ENCODE data around the gene RNFT1. TPM values are rescaled to one million over a fixed set of nuclear protein-coding genes. Genes with fewer than 3 reads are reported as not detected.
A peak's percentile ranks its signal among the peaks of the same experiment; 100 is the strongest.

Gene RNFT1
- total and polyA plus RNA-seq, 2 experiments from 2014 or later, result 33.9 to 35.2 TPM

- Histone ChIP-seq H3K4me2 (no peak overlapping the region), H3K27me3 (no peaks in the 10 kb centered on the region), H3K9me3 (ENCODE audit: low read depth) (no peaks in the 10 kb centered on the region), H3K36me3 (replicated peaks; ENCODE audit: insufficient read depth, low read depth) (no peaks in the 10 kb centered on the region), H3K9me2 (replicated peaks; ENCODE audit: insufficient read depth) (no peaks in the 10 kb centered on the region), H3K4me3 (no peak overlapping the region), H3K79me2 (peaks cover 2% of the 10 kb centered on the region), H3K27ac (no peak overlapping the region), H4K20me1 (ENCODE audit: insufficient read depth, poor library complexity, severe bottlenecking) (no peaks in the 10 kb centered on the region), H2AFZ (no peak overlapping the region), H3K4me1 (ENCODE audit: insufficient read depth) (no peaks in the 10 kb centered on the region)
- TF ChIP-seq EZH2 (IDR thresholded peaks at IDR 0.05; ENCODE audit: borderline replicate concordance) (no peak), CTCF (IDR thresholded peaks at IDR 0.05; ENCODE audit: poor library complexity) (no peak), EZH2phosphoT487 (IDR thresholded peaks at IDR 0.05; ENCODE audit: low read depth, severe bottlenecking, unreplicated experiment) (no peak)
- DNase-seq (ENCODE audit: low spot score), result no peak
Measured at GRCh38 chr17:59916446-59916845, 48.1 kb downstream of the RNFT1 start.

DNA sequence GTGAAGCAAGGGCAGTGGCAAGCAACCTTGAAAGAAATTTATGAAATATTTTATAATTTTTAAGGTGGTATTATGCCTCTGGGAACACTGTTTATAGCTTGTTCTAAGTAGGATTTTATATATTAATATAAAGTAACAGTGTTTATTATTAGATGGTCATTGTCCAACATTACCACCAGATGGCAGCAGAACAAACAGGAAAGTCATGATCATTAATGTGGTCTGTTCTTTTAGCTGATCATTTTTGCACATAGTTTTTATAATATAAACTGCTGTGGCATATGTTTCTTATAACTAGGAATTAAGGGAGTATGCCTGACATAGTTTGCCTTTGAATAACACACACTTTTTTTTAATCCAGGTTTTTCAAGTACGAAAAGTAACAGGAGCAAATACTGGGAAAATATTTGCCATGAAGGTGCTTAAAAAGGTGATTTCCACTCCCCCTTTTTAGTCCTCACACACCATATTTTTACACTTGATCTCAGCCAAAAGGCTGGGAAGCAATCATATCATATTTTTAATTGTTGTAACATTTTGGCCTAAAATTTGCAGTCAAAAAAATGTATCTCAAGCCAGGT lies 50.2 kb downstream of the RNFT1 start:
- H3K79me2 ChIP-seq, result peaks cover 11% of the 10 kb centered on the region
- TF ChIP-seq CTCF (IDR thresholded peaks at IDR 0.05; ENCODE audit: poor library complexity) (peak; percentile 76), EZH2phosphoT487 (IDR thresholded peaks at IDR 0.05; ENCODE audit: low read depth, severe bottlenecking, unreplicated experiment) (no peak), EZH2 (IDR thresholded peaks at IDR 0.05; ENCODE audit: borderline replicate concordance) (no peak)
- no peaks in the 10 kb centered on the region for H3K9me3 ChIP-seq (ENCODE audit: low read depth)
- DNase-seq (ENCODE audit: low spot score), result peak; percentile 61
- no peaks in the 10 kb centered on the region for H3K27me3 ChIP-seq
- H3K4me3 ChIP-seq, result no peak overlapping the region
- no peak overlapping the region for H2AFZ ChIP-seq
- H3K9me2 ChIP-seq (replicated peaks; ENCODE audit: insufficient read depth), result no peaks in the 10 kb centered on the region
- peaks cover 4% of the 10 kb centered on the region for H4K20me1 ChIP-seq (ENCODE audit: insufficient read depth, poor library complexity, severe bottlenecking)
- no peaks in the 10 kb centered on the region for H3K4me1 ChIP-seq (ENCODE audit: insufficient read depth)
- H3K36me3 ChIP-seq (replicated peaks; ENCODE audit: insufficient read depth, low read depth), result no peaks in the 10 kb centered on the region
- no peak overlapping the region for H3K4me2 ChIP-seq
- no peak overlapping the region for H3K27ac ChIP-seq
- WGBS (ENCODE audit: low lambda C conversion rate, missing lambda C conversion rate), result 78% methylated on average over 1 of the region's 1 CpG

DNA sequence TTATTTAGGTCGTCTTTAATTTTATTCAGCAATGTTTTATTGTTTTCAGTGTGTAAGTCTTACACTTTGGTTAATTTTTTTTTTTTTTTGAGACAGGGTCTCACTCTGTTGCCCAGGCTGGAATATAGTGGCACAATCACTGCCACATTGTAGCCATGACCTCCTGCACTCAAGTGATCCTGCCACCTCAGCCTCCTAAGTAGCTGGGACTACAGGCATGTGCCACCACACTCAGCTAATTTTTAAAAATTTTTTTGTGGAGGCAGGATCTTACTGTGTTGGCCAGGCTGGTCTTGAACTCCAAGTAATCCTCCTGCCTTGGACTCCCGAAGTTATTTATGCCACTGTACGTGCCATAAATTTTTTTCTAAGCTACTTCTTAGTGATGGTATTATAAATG lies 57.1 kb downstream of the RNFT1 start:
- TF ChIP-seq EZH2phosphoT487 (IDR thresholded peaks at IDR 0.05; ENCODE audit: low read depth, severe bottlenecking, unreplicated experiment) (no peak), EZH2 (IDR thresholded peaks at IDR 0.05; ENCODE audit: borderline replicate concordance) (no peak), CTCF (IDR thresholded peaks at IDR 0.05; ENCODE audit: poor library complexity) (no peak)
- no peak overlapping the region for H3K27ac ChIP-seq
- 95% methylated on average over 3 of the region's 3 CpGs for WGBS (ENCODE audit: low lambda C conversion rate, missing lambda C conversion rate)
- H3K79me2 ChIP-seq, result peaks cover 71% of the 10 kb centered on the region
- H3K9me3 ChIP-seq (ENCODE audit: low read depth), result no peaks in the 10 kb centered on the region
- H2AFZ ChIP-seq, result no peak overlapping the region
- peaks cover 15% of the 10 kb centered on the region for H4K20me1 ChIP-seq (ENCODE audit: insufficient read depth, poor library complexity, severe bottlenecking)
- H3K4me1 ChIP-seq (ENCODE audit: insufficient read depth), result no peaks in the 10 kb centered on the region
- no peak for DNase-seq (ENCODE audit: low spot score)
- no peaks in the 10 kb centered on the region for H3K9me2 ChIP-seq (replicated peaks; ENCODE audit: insufficient read depth)
- no peak overlapping the region for H3K4me2 ChIP-seq
- no peaks in the 10 kb centered on the region for H3K36me3 ChIP-seq (replicated peaks; ENCODE audit: insufficient read depth, low read depth)
- H3K27me3 ChIP-seq, result no peaks in the 10 kb centered on the region
- no peak overlapping the region for H3K4me3 ChIP-seq

DNA sequence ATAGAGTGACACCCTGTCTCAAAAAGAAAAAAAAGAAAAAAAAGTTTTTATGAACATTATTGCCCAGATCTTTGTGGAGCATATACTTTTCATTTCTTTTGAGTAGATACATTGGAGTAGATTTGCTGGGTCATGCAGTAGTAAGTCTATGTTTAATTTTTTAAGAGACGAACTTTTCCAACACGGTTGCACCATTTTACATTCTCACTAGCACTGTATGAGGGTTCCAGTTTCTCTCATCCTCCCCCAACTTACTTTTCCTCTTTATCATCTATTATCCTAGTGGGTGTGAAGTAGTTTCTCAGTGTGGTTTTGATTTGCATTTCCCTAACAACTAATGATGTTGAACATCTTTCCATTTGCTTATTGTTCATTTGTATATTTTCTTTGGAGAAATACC lies 61.1 kb downstream of the RNFT1 start:
- Histone ChIP-seq H3K4me2 (no peak overlapping the region), H3K36me3 (replicated peaks; ENCODE audit: insufficient read depth, low read depth) (no peaks in the 10 kb centered on the region), H3K9me3 (ENCODE audit: low read depth) (no peaks in the 10 kb centered on the region), H2AFZ (no peak overlapping the region), H3K79me2 (peaks cover 97% of the 10 kb centered on the region), H3K4me3 (no peak overlapping the region), H3K4me1 (ENCODE audit: insufficient read depth) (no peaks in the 10 kb centered on the region), H3K27me3 (no peaks in the 10 kb centered on the region), H3K9me2 (replicated peaks; ENCODE audit: insufficient read depth) (no peaks in the 10 kb centered on the region), H3K27ac (no peak overlapping the region), H4K20me1 (ENCODE audit: insufficient read depth, poor library complexity, severe bottlenecking) (peaks cover 19% of the 10 kb centered on the region)
- no peak for TF ChIP-seq EZH2phosphoT487 (IDR thresholded peaks at IDR 0.05; ENCODE audit: low read depth, severe bottlenecking, unreplicated experiment)
- no peak for TF ChIP-seq EZH2 (IDR thresholded peaks at IDR 0.05; ENCODE audit: borderline replicate concordance)
- 94% methylated on average over 2 of the region's 2 CpGs for WGBS (ENCODE audit: low lambda C conversion rate, missing lambda C conversion rate)
- no peak for DNase-seq (ENCODE audit: low spot score)

Small RNA genes lying within 50 kb of the gene (small RNA-seq; reads per million reads assigned to genes)
- not detected for gene RPS29P21

Other genes starting within 250 kb of the RNFT1 start
- 8.6 and 11.8 TPM in 2 replicates for gene TUBD1, start 71.8 kb downstream of the RNFT1 start, total RNA-seq
- gene TUBD1, start 71.8 kb downstream of the RNFT1 start, polyA plus RNA-seq, result 8.7 and 12.0 TPM in 2 replicates
- 17.2 and 22.4 TPM in 2 replicates for gene RPS6KB1, start 71.6 kb downstream of the RNFT1 start, total RNA-seq
- 21.9 and 27.9 TPM in 2 replicates for gene RPS6KB1, start 71.6 kb downstream of the RNFT1 start, polyA plus RNA-seq
- gene HEATR6, start 114.2 kb upstream of the RNFT1 start, total RNA-seq, result 18.4 and 18.5 TPM in 2 replicates
- 13.9 and 15.0 TPM in 2 replicates for gene HEATR6, start 114.2 kb upstream of the RNFT1 start, polyA plus RNA-seq
- 1.2 and 1.9 TPM in 2 replicates for gene CA4, start 185.2 kb upstream of the RNFT1 start, total RNA-seq
- 6.1 and 9.8 TPM in 2 replicates for gene CA4, start 185.2 kb upstream of the RNFT1 start, polyA plus RNA-seq

Data from hepatocyte (in vitro differentiated cells).